Heart left ventricle (tissue), 13 donors: ENCODE measurements around the gene DNM3.

Experiments used
- CTCF ChIP-seq, 12 donors: fragments of 200-600 bp; sonication (generic) in 4 of 12; IDR thresholded peaks; one replicate each; pipeline versions ENCODE4 v1.5.0 to v1.8.0; 2018 to 2022; ENCODE audit warnings: antibody characterized with exemption in 12 of 12, mild to moderate bottlenecking in 5 of 12
- POLR2A ChIP-seq, 2 donors: fragments of 450-650 bp; IDR thresholded peaks; one replicate each; pipeline ENCODE4 v1.6.1; 2017; ENCODE audit warnings: antibody characterized with exemption in 2 of 2, mild to moderate bottlenecking in 2 of 2, moderate library complexity in 2 of 2
- donor health status: ischemic (EF 13 %, LVEDD 7.1; RV severe dilation, severe dysfunction).
- donor health status: DM: no; HTN: yes; CAD: no.
- donor health status: DM: no; HTN: no; CAD: no.
- donor health status: ischemic (EF 25% LVEDD 6.9; RV normal size, moderate dysfunction).
- donor health status: ischemic (EF 25% LVEDD 5.7; RV mildly dilated, moderate dysfunction).
- donor health status: ischemic (EF 35%, LVEDD 5.7; RV mildly dilated, moderate dysfunction).
- donor health status: nonischemic (EF 11% LVEDD 7.7; RV severe dilation, severe dysfunction).
- donor health status: DM: yes; HTN: yes; CAD: no.
- donor health status: PGD.
- donor health status: ischemic (EF 29% LVEDD 5.4; RV normal size, mild dysfunction).
- donor health status: nonischemic (EF 23%, LVEDD 6.1; RV moderate dilation, normal function).

GRCh38 chr1:172273647-172274396 lies 432.5 kb downstream of the DNM3 start:
- TF ChIP-seq CTCF (IDR thresholded peaks at IDR 0.05) (no peak), POLR2A (IDR thresholded peaks at IDR 0.05) (no peak)
